Spleen (tissue), 11 donors: ENCODE results near the gene TRIM38. TPM values are rescaled to one million over a fixed set of nuclear protein-coding genes. Genes with fewer than 3 reads are reported as not detected.

Experiments
- DNase-seq: peaks from one replicate; pipeline ENCODE4 v3.0.0-alpha.2; 2020
- H3K27ac ChIP-seq, 8 donors: fragments of 200-600 bp; sonication (generic) in 7 of 8; 1 replicate in 4 of 8; 2 replicates in 4 of 8; pipeline versions ENCODE4 v1.5.0 to v1.8.0; 2016 to 2021; ENCODE audit warnings: inconsistent platforms in 4 of 8, mild to moderate bottlenecking in 4 of 8, moderate library complexity in 1 of 8
- H3K27me3 ChIP-seq, 7 donors: fragments of 200-600 bp; sonication (generic) in 6 of 7; replicated peaks in 1 of 7; 1 replicate in 4 of 7; 2 replicates in 3 of 7; pipeline versions ENCODE4 v1.5.0 to v1.8.0; 2016 to 2021; ENCODE audit warnings: inconsistent platforms in 3 of 7, mild to moderate bottlenecking in 1 of 7
- H3K36me3 ChIP-seq, 6 donors: fragments of 200-600 bp; sonication (generic) in 5 of 6; 1 replicate in 4 of 6; 2 replicates in 2 of 6; pipeline versions ENCODE4 v1.5.0 to v1.8.0; 2016 to 2021; ENCODE audit warnings: inconsistent platforms in 2 of 6
- H3K4me1 ChIP-seq, 6 donors: fragments of 200-600 bp; sonication (generic) in 5 of 6; 1 replicate in 3 of 6; 2 replicates in 3 of 6; pipeline versions ENCODE4 v1.5.0 to v1.8.0; 2016 to 2021; ENCODE audit warnings: inconsistent platforms in 3 of 6
- H3K4me3 ChIP-seq, 8 donors: fragments of 200-600 bp; sonication (generic) in 7 of 8; 1 replicate in 4 of 8; 2 replicates in 4 of 8; pipeline versions ENCODE4 v1.5.0 to v1.8.0; 2016 to 2021; ENCODE audit warnings: inconsistent platforms in 4 of 8, mild to moderate bottlenecking in 4 of 8, moderate library complexity in 2 of 8
- H3K9me3 ChIP-seq, 8 donors: fragments of 200-600 bp; sonication (generic) in 7 of 8; 1 replicate in 4 of 8; 2 replicates in 4 of 8; pipeline versions ENCODE4 v1.5.0 to v1.8.0; 2016 to 2021; ENCODE audit warnings: inconsistent platforms in 4 of 8
- POLR2A ChIP-seq, 3 donors: fragments of 450-650 bp; IDR thresholded peaks; one replicate each; pipeline ENCODE4 v1.5.1; 2017; ENCODE audit warnings: antibody characterized with exemption in 3 of 3, mild to moderate bottlenecking in 1 of 3
- POLR2AphosphoS5 ChIP-seq, 3 donors: sonication (generic); formaldehyde crosslinking; IDR thresholded peaks; one replicate each; pipeline ENCODE4 v1.5.1; 2017; ENCODE audit warnings: antibody characterized with exemption in 3 of 3
- WGBS, 5 donors: extraction: QIAGEN DNeasy Blood & Tissue Kit in 3 of 5; methylation state at CpG; one replicate each; pipeline versions ENCODE4 v1.1.5 to v1.1.7; 2013 to 2018; 5-methylcytosine and 5-hydroxymethylcytosine counted together
- intact Hi-C: fragments of 100-400 bp; cut with DNase I; formaldehyde crosslinking; loops from one replicate; pipeline ENCODE4 v1.15.0; 2023; ENCODE audit warnings: low total_unique reads
- polyA plus RNA-seq, 3 donors: library from polyadenylated mRNA; stranded (reverse); fragments of 200-250 nt; gene quantifications; one replicate each; pipeline ENCODE4 v1.2.1, GENCODE V29; 2013
- total RNA-seq, 7 donors: library from RNA; depleted of rRNA in 3 of 7; stranded (reverse); fragments of >200 nt in 3 of 7; fragmentation: NEBNext Ultra II Directional in 4 of 7; extraction: Animal tissue kit (Norgen Biotek cat#: 25700) in 4 of 7; gene quantifications; one replicate each; pipeline versions ENCODE4 v1.1.0 to v1.2.1, GENCODE V29; 2016 to 2021
- TF ChIP-seq, protein P1 (sequence below), 11 experiments: fragments of 200-600 bp in 7 of 11; fragments of 450-650 bp in 4 of 11; sonication (generic) in 4 of 11; IDR thresholded peaks in 8 of 11; conservative IDR thresholded peaks in 3 of 11; 1 replicate in 7 of 11; 2 replicates in 4 of 11; pipeline versions ENCODE4 v1.4.0 to v1.8.0; 2016 to 2021; ENCODE audit warnings: antibody characterized with exemption in 11 of 11, inconsistent platforms in 4 of 11, mild to moderate bottlenecking in 1 of 11
- donor health status: healthy with polysubstance abuse.
- donor health status: DM: no; HTN: no; CAD: no; lungs with moderate emphysema.
- donor health status: DM: no; HTN: no; CAD: no.
- donor health status: Bipolar disorder and iron deficiency.
- donor health status: healthy.
- donor health status: DM: no; HTN: no; CAD: no.
- donor health status: DM: yes; HTN: yes; CAD: no.

Gene TRIM38
- total and polyA plus RNA-seq, 10 donors = 8.0 to 34.4 (median 28.1) TPM

DNA sequence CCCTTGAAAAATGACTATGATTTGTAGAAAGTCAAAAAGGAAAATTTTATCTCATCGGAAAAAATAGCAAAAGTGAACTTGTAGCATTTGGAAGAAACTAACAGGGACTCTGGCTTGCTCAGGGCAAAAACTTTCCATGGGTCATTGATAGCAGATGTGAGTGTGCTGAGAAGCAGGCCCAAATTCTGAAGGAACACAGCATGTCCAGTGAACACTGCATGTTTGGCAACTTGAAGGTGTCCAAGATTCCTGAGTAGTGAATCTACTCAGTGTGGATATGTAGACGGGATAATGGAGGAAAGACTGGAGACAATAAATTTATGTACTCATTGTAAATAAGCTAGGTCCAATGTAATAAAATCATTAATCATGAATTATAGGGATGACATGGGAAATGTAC, 40.3 kb upstream of the TRIM38 start:
- DNase-seq = no peak
- intact Hi-C loops = no loop called here
- Histone ChIP-seq H3K27ac (no peak overlapping the region), H3K4me1 (no peaks in the 10 kb centered on the region), H3K36me3 (no peaks in the 10 kb centered on the region), H3K4me3 (no peak overlapping the region), H3K27me3 (no peaks in the 10 kb centered on the region), H3K9me3 (no peaks in the 10 kb centered on the region)
- 82 to 97% (median 90%) methylated on average over 2 of the region's 2 CpGs for WGBS, 5 donors
- TF ChIP-seq POLR2AphosphoS5 (IDR thresholded peaks at IDR 0.05) (no peak), POLR2A (IDR thresholded peaks at IDR 0.05) (no peak)
- TF ChIP-seq, protein P1, sequence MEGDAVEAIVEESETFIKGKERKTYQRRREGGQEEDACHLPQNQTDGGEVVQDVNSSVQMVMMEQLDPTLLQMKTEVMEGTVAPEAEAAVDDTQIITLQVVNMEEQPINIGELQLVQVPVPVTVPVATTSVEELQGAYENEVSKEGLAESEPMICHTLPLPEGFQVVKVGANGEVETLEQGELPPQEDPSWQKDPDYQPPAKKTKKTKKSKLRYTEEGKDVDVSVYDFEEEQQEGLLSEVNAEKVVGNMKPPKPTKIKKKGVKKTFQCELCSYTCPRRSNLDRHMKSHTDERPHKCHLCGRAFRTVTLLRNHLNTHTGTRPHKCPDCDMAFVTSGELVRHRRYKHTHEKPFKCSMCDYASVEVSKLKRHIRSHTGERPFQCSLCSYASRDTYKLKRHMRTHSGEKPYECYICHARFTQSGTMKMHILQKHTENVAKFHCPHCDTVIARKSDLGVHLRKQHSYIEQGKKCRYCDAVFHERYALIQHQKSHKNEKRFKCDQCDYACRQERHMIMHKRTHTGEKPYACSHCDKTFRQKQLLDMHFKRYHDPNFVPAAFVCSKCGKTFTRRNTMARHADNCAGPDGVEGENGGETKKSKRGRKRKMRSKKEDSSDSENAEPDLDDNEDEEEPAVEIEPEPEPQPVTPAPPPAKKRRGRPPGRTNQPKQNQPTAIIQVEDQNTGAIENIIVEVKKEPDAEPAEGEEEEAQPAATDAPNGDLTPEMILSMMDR (IDR thresholded peaks at IDR 0.05 in 8 of 11, conservative IDR thresholded peaks at IDR 0.05 in 3 of 11) = no peak

DNA sequence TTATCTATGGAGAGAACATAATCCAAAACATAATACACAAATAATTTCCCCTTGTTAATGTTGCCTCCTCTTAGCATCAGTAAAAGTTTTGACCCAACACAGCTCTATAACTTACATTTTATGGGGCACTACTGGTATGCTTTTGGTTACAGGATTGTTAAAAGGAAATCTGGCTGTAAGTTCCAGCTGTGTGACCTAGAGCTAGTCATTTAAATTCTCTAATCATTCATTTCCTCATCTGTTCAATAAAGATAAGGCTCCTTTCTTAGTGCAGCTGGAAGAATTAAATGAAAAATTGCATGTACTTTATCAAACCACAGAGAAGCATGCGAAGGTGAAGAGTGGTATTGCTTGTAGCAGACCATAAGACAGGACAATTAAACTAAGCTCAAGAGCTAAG, 36.7 kb upstream of the TRIM38 start:
- Histone ChIP-seq H3K27me3 (no peaks in the 10 kb centered on the region), H3K9me3 (no peaks in the 10 kb centered on the region), H3K27ac (no peak overlapping the region), H3K4me1 (no peaks in the 10 kb centered on the region), H3K4me3 (no peak overlapping the region), H3K36me3 (no peaks in the 10 kb centered on the region)
- TF ChIP-seq POLR2AphosphoS5 (IDR thresholded peaks at IDR 0.05) = no peak
- no peak for TF ChIP-seq POLR2A (IDR thresholded peaks at IDR 0.05)
- TF ChIP-seq, protein P1 (IDR thresholded peaks at IDR 0.05 in 8 of 11, conservative IDR thresholded peaks at IDR 0.05 in 3 of 11) = no peak
- intact Hi-C loops = no loop called here
- DNase-seq = no peak
- WGBS, 5 donors = 29 to 49% (median 43%) methylated on average over 1 of the region's 1 CpG

DNA sequence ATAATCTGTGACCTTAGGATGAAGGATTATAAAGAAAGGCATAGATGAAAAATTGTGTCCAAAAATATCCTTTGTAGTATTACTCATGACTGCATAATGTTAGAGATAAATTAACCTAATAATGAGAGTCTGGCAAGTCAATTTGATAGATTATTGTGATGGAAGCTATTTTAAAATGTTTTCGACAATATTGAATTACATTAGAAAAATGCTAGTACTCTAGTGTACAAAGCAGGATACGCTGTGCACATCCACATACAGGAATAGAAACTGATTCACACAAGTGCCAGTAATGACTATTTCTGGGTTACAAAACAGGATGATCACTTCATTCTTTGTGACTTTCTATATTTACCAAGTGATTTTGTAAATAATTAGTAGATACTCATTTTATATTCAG, 35.4 kb upstream of the TRIM38 start:
- TF ChIP-seq POLR2AphosphoS5 (IDR thresholded peaks at IDR 0.05) (no peak), POLR2A (IDR thresholded peaks at IDR 0.05) (no peak)
- TF ChIP-seq, protein P1 (IDR thresholded peaks at IDR 0.05 in 8 of 11, conservative IDR thresholded peaks at IDR 0.05 in 3 of 11) = no peak
- H3K4me3 ChIP-seq = no peak overlapping the region
- no peak overlapping the region for H3K27ac ChIP-seq
- no peak for DNase-seq
- no peaks in the 10 kb centered on the region for H3K4me1 ChIP-seq
- no peaks in the 10 kb centered on the region for H3K27me3 ChIP-seq
- H3K36me3 ChIP-seq = no peaks in the 10 kb centered on the region
- intact Hi-C loops = no loop called here
- 77 to 83% (median 82%) methylated on average over 2 of the region's 2 CpGs for WGBS, 5 donors
- H3K9me3 ChIP-seq = no peaks in the 10 kb centered on the region

DNA sequence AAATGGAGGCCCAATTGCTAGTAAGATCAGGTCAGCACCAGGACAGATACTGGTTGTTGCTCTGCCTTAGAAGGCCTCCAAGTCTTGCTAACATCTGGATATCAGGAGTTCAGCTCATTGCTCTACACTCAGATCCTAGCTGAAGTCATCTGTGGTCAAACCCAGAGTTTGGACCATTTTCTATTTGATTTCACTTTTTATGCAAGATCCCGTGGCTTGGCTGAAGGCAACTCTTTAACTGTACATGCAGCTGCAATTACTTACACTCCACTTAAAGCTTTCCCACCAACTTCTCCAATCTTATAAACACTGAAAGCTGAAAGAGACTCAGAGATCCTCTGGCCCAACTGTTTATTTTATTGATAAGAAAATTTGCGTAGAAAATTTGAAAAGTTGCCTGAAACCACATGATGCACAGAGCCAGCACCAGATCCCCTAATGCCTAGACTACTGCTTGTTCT, 34.8 kb upstream of the TRIM38 start:
- intact Hi-C loops = no loop called here
- TF ChIP-seq, protein P1 (IDR thresholded peaks at IDR 0.05 in 8 of 11, conservative IDR thresholded peaks at IDR 0.05 in 3 of 11) = no peak
- no peak for TF ChIP-seq POLR2A (IDR thresholded peaks at IDR 0.05)
- no peak for TF ChIP-seq POLR2AphosphoS5 (IDR thresholded peaks at IDR 0.05)
- no peaks in the 10 kb centered on the region for H3K36me3 ChIP-seq
- 53 to 80% (median 75%) methylated on average over 2 of the region's 2 CpGs for WGBS, 5 donors
- DNase-seq = no peak
- no peaks in the 10 kb centered on the region for H3K9me3 ChIP-seq
- no peaks in the 10 kb centered on the region for H3K4me1 ChIP-seq
- no peak overlapping the region for H3K27ac ChIP-seq
- H3K27me3 ChIP-seq = no peaks in the 10 kb centered on the region
- no peak overlapping the region for H3K4me3 ChIP-seq
